Caco-2 (cell line): ENCODE results near the gene TMEM91. TPM values are rescaled to one million over a fixed set of nuclear protein-coding genes. Genes with fewer than 3 reads are reported as not detected.

Experiments
- BruUV-seq: library from RNA; stranded (reverse); fragments of 400-500 nt; replicated peaks from 2 replicates; lab custom pipeline; 2021; lab: Mats Ljungman, UMichigan
- CTCF ChIA-PET: fragments of 300-600 bp; sonication (Branson Sonifier 250); formaldehyde crosslinking; loops from one replicate; lab custom pipeline; 2022; ENCODE audit warnings: antibody characterized with exemption; lab: Charles Lee
- POLR2A ChIA-PET: fragments of 300-600 bp; sonication (Branson Sonifier 250); formaldehyde crosslinking; loops from one replicate; lab custom pipeline; 2022; ENCODE audit warnings: antibody characterized with exemption; lab: Charles Lee
- DNase-seq, 2 experiments: peaks; one replicate each; pipeline versions ENCODE4 v3.0.0 to v3.0.0-alpha.2; 2020 to 2022
- H3K27me3 ChIP-seq: replicated peaks from 2 replicates; pipeline ENCODE4 v1.6.0; 2011; ENCODE audit warnings: low read length; ENCODE audit not compliant: control insufficient read depth, insufficient read depth
- H3K36me3 ChIP-seq: 2 replicates; pipeline ENCODE4 v1.5.1; 2011; ENCODE audit warnings: low read length; ENCODE audit not compliant: control insufficient read depth, insufficient read depth
- H3K4me1 ChIP-seq: fragments of 250-450 bp; sonication (Bioruptor Pico); 2 replicates; pipeline ENCODE4 v1.5.1; 2020; ENCODE audit warnings: mild to moderate bottlenecking
- H3K4me3 ChIP-seq: 2 replicates; pipeline ENCODE4 v1.5.1; 2011; ENCODE audit warnings: low read depth, mild to moderate bottlenecking, control low read depth, low read length
- H3K9me3 ChIP-seq: fragments of 250-450 bp; sonication (Bioruptor Pico); 2 replicates; pipeline ENCODE4 v1.5.1; 2020; ENCODE audit warnings: mild to moderate bottlenecking, moderate library complexity
- H3K27ac Mint-ChIP-seq: one replicate; pipeline ENCODE4 v1.8.0; 2022; ENCODE audit warnings: mixed read lengths; ENCODE audit not compliant: unreplicated experiment
- H3K27me3 Mint-ChIP-seq: one replicate; pipeline ENCODE4 v1.8.0; 2022; ENCODE audit warnings: mixed read lengths; ENCODE audit not compliant: insufficient read depth, unreplicated experiment
- H3K36me3 Mint-ChIP-seq: one replicate; pipeline ENCODE4 v1.8.0; 2022; ENCODE audit warnings: mild to moderate bottlenecking, mixed read lengths; ENCODE audit not compliant: insufficient read depth, unreplicated experiment
- H3K4me1 Mint-ChIP-seq: one replicate; pipeline ENCODE4 v1.8.0; 2022; ENCODE audit warnings: low read depth, mixed read lengths; ENCODE audit not compliant: unreplicated experiment
- H3K4me3 Mint-ChIP-seq: one replicate; pipeline ENCODE4 v1.8.0; 2022; ENCODE audit warnings: mild to moderate bottlenecking, moderate library complexity, mixed read lengths; ENCODE audit not compliant: unreplicated experiment
- H3K9me3 Mint-ChIP-seq: one replicate; pipeline ENCODE4 v1.8.0; 2022; ENCODE audit warnings: mixed read lengths; ENCODE audit not compliant: unreplicated experiment
- CTCF ChIP-seq, 2 experiments: fragments of 200-600 bp in 1 of 2; IDR thresholded peaks; 1 replicate in 1 of 2; 2 replicates in 1 of 2; pipeline versions ENCODE4 v1.5.1 to v1.8.0; 2011 to 2022; ENCODE audit warnings: antibody characterized with exemption in 1 of 2, control low read depth in 1 of 2, inconsistent platforms in 1 of 2, low read depth in 1 of 2, low read length in 1 of 2, mild to moderate bottlenecking in 1 of 2, moderate library complexity in 1 of 2; ENCODE audit not compliant: insufficient read depth in 1 of 2, severe bottlenecking in 1 of 2, unreplicated experiment in 1 of 2
- intact Hi-C: fragments of 100-400 bp; cut with micrococcal nuclease; formaldehyde crosslinking; loops from one replicate; pipeline ENCODE4 v1.10.0; 2022; ENCODE audit not compliant: unreplicated experiment
- total RNA-seq: library from RNA; stranded (reverse); gene quantifications from 2 replicates; pipeline ENCODE4 v1.2.3, GENCODE V29; 2022

The TMEM91 gene
- total RNA-seq, 1 experiment from 2014 or later, result 1.4 TPM

- CTCF ChIA-PET, result no interaction called here
- no TSS peak for BruUV-seq
- Mint-ChIP-seq H3K27me3 (no peaks in the 10 kb centered on the region), H3K4me3 (no peak overlapping the region), H3K27ac (peak overlapping the region; percentile 89), H3K36me3 (peaks cover 27% of the 10 kb centered on the region), H3K9me3 (no peaks in the 10 kb centered on the region), H3K4me1 (peaks cover 16% of the 10 kb centered on the region)
- Histone ChIP-seq H3K4me3 (no peak overlapping the region), H3K4me1 (peaks cover 15% of the 10 kb centered on the region), H3K36me3 (peaks cover 2% of the 10 kb centered on the region; the same call in 1 of the 2 replicates), H3K9me3 (no peaks in the 10 kb centered on the region), H3K27me3 (no peaks in the 10 kb centered on the region)
- no peak for DNase-seq
- no peak for TF ChIP-seq CTCF (IDR thresholded peaks at IDR 0.05; ENCODE audit: insufficient read depth in 1 of 2, low read depth in 1 of 2, low read length in 1 of 2, severe bottlenecking in 1 of 2, unreplicated experiment in 1 of 2)
- intact Hi-C loops, result no loop called here
- POLR2A ChIA-PET, result interaction anchor here (1.2 kb wide), 1 partner anchor 29 kb away, joined by 10 read pairs; the partner anchor contains the start of gene DMAC2
Observed at GRCh38 chr19:41410336-41411054, 34.2 kb downstream of the TMEM91 start.

DNA sequence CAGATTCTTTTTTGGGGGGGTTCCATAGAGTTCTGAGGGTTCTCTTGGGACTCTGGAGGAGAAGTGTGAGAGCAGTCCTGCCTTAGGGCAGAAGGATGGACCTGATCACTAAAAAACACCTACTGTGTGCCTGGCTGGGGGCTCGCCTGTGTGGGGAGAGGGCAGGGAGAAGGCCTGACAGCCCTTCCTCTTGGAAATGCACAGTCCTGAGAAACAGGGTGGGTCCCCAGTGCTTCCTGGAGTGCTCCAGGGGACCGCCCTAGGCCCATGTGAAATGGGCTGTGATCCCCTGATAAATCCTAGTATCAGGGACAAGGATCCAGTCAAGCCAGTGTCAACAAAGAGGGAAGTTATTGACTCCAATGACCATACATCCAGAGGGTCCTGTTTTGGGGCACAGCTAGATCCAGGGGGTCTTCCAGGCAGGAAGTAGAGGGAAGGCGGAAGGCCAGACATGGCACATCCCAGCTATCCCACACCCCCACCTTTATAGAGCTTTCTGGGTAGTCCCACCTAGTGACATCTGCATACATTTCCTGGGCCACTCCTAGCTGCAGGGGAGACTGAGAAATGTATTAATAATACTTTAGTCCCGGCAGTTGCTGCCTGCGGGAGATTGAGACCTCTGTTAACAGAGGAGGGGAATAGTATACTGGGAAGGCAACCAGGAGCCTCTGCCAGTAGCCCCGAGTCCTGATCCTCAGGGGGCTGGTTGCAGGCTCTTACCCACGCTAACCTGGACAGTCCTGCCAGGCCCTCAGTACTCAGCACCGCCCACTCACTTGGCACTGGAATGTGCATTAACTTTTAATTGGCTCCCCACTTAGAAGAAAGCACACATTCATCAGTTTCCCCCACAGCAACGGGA lies 35.0 kb downstream of the TMEM91 start:
- CTCF ChIA-PET, result no interaction called here
- no peak overlapping the region for H3K27ac Mint-ChIP-seq
- Histone ChIP-seq H3K27me3 (no peaks in the 10 kb centered on the region), H3K36me3 (peaks cover 2% of the 10 kb centered on the region; the same call in 1 of the 2 replicates), H3K4me3 (no peak overlapping the region), H3K4me1 (peaks cover 15% of the 10 kb centered on the region), H3K9me3 (no peaks in the 10 kb centered on the region)
- peaks cover 16% of the 10 kb centered on the region for H3K4me1 Mint-ChIP-seq
- no peaks in the 10 kb centered on the region for H3K27me3 Mint-ChIP-seq
- POLR2A ChIA-PET, result no interaction called here
- no peak for DNase-seq
- H3K36me3 Mint-ChIP-seq, result peaks cover 27% of the 10 kb centered on the region
- H3K4me3 Mint-ChIP-seq, result no peak overlapping the region
- intact Hi-C loops, result no loop called here
- no TSS peak for BruUV-seq
- no peak for TF ChIP-seq CTCF (IDR thresholded peaks at IDR 0.05; ENCODE audit: insufficient read depth in 1 of 2, low read depth in 1 of 2, low read length in 1 of 2, severe bottlenecking in 1 of 2, unreplicated experiment in 1 of 2)
- no peaks in the 10 kb centered on the region for H3K9me3 Mint-ChIP-seq

GRCh38 chr19:41411968-41412265 lies 35.6 kb downstream of the TMEM91 start:
- intact Hi-C loops, result no loop called here
- Mint-ChIP-seq H3K9me3 (no peaks in the 10 kb centered on the region), H3K27ac (no peak overlapping the region), H3K4me1 (peaks cover 16% of the 10 kb centered on the region), H3K27me3 (no peaks in the 10 kb centered on the region), H3K4me3 (no peak overlapping the region), H3K36me3 (peaks cover 27% of the 10 kb centered on the region)
- ChIA-PET POLR2A (no interaction called here), CTCF (no interaction called here)
- peaks cover 15% of the 10 kb centered on the region for H3K4me1 ChIP-seq
- TF ChIP-seq CTCF (IDR thresholded peaks at IDR 0.05; ENCODE audit: insufficient read depth in 1 of 2, low read depth in 1 of 2, low read length in 1 of 2, severe bottlenecking in 1 of 2, unreplicated experiment in 1 of 2), result no peak
- no peaks in the 10 kb centered on the region for H3K27me3 ChIP-seq
- no TSS peak for BruUV-seq
- DNase-seq, result no peak
- peaks cover 2% of the 10 kb centered on the region; the same call in 1 of the 2 replicates for H3K36me3 ChIP-seq
- H3K9me3 ChIP-seq, result no peaks in the 10 kb centered on the region
- no peak overlapping the region for H3K4me3 ChIP-seq
